ENCODE measurements around the gene GSTO2. TPM values are rescaled to one million over a fixed set of nuclear protein-coding genes. Genes with fewer than 3 reads are reported as not detected.

Gene GSTO2
- total and polyA plus RNA-seq, 2 of the 4 experiments (the other 2 are of a cell fraction): 1.4 to 2.3 TPM

DNA sequence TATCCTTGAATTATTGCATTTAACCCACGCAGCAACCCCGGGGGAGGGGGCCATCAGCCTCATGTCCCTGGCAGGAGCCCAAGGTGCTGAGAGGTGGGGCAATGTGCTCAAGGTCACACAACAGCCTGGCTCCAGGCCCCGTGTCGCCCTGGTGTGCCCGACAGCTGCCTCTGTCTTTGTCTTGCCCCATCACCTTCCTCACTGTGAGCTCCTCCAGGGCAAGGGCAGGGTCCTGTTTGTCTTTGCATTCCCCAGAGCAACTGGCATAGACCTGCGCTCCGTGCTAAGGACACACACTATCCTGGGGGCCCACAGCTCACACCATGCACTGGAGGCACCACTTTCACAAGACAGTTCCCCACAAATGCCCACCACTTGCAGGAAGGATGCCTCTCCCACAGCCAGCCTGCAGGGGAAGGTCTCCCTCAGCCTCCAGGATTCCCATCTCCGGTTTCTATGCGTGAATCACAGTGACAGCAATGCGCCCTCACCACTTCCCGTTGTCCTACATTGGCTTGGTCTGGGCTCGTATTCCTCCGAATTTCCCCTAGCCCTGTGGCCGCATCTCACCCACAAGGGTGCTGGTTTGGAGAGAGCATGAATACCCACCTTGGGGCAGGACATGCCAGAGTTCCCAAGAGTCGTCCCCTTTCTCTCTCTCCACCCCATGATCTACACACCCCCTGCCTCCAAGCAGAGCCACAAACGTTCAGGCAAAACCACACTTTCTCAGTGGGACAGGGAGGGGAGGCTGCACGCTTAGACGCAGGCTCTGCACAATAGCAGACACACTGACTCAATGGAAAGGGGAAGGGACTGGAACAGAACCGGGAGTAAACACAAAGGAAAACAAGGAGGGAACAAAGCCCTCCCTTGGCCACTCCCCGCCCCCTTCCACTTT lies 59.0 kb downstream of the GSTO2 start:
- Histone ChIP-seq H4K20me1 (ENCODE audit: insufficient read depth, low read length) (peaks cover 99% of the 10 kb centered on the region), H3K14ac (replicated peaks; ENCODE audit: low read depth, low read length) (peak overlapping the region; percentile 90), H3K27me3 (ENCODE audit: control insufficient read depth, insufficient read depth, low read length) (no peaks in the 10 kb centered on the region), H4K5ac (ENCODE audit: low read depth, low read length) (peak overlapping the region; percentile 25), H3K4me2 (ENCODE audit: low read depth, low read length) (peak overlapping the region; percentile 75), H2AFZ (replicated peaks; ENCODE audit: low read length, poor library complexity) (peak overlapping the region; percentile 81), H3K4me3 (ENCODE audit: insufficient read depth, low read depth, low read length) (peak overlapping the region; percentile 3; the same call in 1 of the 2 replicates), H3K18ac (ENCODE audit: low read depth, low read length) (peak overlapping the region; percentile 68), H2BK15ac (ENCODE audit: low read depth, low read length) (peak overlapping the region; percentile 40; the same call in 2 of the 3 replicates), H3K27ac (ENCODE audit: insufficient read depth, low read length) (peak overlapping the region; percentile 76), H2AK9ac (replicated peaks; ENCODE audit: low read depth, low read length, poor library complexity) (peak overlapping the region; percentile 95), H2BK120ac (ENCODE audit: low read depth, low read length) (peak overlapping the region; percentile 80), H3K9me3 (ENCODE audit: control insufficient read depth, insufficient read depth, low read length) (no peaks in the 10 kb centered on the region), H3K23ac (ENCODE audit: low read depth, low read length) (peak overlapping the region; percentile 92), H4K8ac (ENCODE audit: low read depth in 2 of 2, low read length in 2 of 2) (peak overlapping the region; percentile 11 to 89; a peak in 3 of 4 replicates), H3K9me1 (ENCODE audit: insufficient read depth, low read length) (peaks cover 65% of the 10 kb centered on the region), H2AK5ac (ENCODE audit: low read depth, low read length) (peak overlapping the region; percentile 81), H2BK20ac (ENCODE audit: low read depth, low read length) (peak overlapping the region; percentile 37), H3K4me1 (ENCODE audit: control insufficient read depth, insufficient read depth, low read length) (peaks cover 52% of the 10 kb centered on the region), H3K36me3 (ENCODE audit: control insufficient read depth, insufficient read depth, low read length) (no peaks in the 10 kb centered on the region; the same call in 1 of the 2 replicates), H4K91ac (ENCODE audit: insufficient read depth, low read depth, low read length) (peak overlapping the region; percentile 67), H3K79me1 (ENCODE audit: low read depth in 1 of 2, low read length in 2 of 2) (peaks cover 2 to 88% of the 10 kb centered on the region in 2 experiments; a peak in 2 of 4 replicates), H2BK5ac (ENCODE audit: low read depth, low read length, poor library complexity, severe bottlenecking) (peak overlapping the region; percentile 89), H3K4ac (ENCODE audit: low read depth, low read length) (peak overlapping the region; percentile 86), H3K9ac (ENCODE audit: low read depth, low read length) (peak overlapping the region; percentile 57), H3K56ac (ENCODE audit: extremely low read depth, insufficient read depth, low read length) (peak overlapping the region; percentile 57)
- intact Hi-C loops (cut with micrococcal nuclease) (loop anchor here (2.0 kb wide), 1 partner anchor 27 kb away; no protein-coding TSS in a partner anchor), dilution Hi-C loops (cut with HindIII; ENCODE audit: low sequenced_read_pairs, unreplicated experiment) (no loop called here), in situ Hi-C loops (cut with MboI; ENCODE audit: low sequenced_read_pairs) (no loop called here)
- DNase-seq (peak; percentile 89), ATAC-seq (ENCODE audit: low read depth) (peak; percentile 62)
- CTCF ChIA-PET: no interaction called here
- no TSS peak for BruUV-seq (replicated peaks)
- POLR2A ChIA-PET (ENCODE audit: unreplicated experiment): no interaction called here
- 23% methylated on average over 6 of the region's 20 CpGs; no CpG with 5 or more reads in 1 of the 2 experiments for WGBS, 2 experiments (ENCODE audit: extremely low coverage in 2 of 2, insufficient read length in 1 of 2)
- TF ChIP-seq, protein P1, sequence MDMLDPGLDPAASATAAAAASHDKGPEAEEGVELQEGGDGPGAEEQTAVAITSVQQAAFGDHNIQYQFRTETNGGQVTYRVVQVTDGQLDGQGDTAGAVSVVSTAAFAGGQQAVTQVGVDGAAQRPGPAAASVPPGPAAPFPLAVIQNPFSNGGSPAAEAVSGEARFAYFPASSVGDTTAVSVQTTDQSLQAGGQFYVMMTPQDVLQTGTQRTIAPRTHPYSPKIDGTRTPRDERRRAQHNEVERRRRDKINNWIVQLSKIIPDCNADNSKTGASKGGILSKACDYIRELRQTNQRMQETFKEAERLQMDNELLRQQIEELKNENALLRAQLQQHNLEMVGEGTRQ (IDR thresholded peaks at IDR 0.05; ENCODE audit: low read depth, low read length): no peak
- peak; percentile 88; the same call in 1 of the 2 replicates for TF ChIP-seq CHD1 (IDR thresholded peaks at IDR 0.05; ENCODE audit: low read depth, low read length)
- peak; percentile 39; the same call in 1 of the 2 replicates for TF ChIP-seq MXI1 (IDR thresholded peaks at IDR 0.05; ENCODE audit: borderline replicate concordance, low read depth, low read length)
- TF ChIP-seq, protein P2, sequence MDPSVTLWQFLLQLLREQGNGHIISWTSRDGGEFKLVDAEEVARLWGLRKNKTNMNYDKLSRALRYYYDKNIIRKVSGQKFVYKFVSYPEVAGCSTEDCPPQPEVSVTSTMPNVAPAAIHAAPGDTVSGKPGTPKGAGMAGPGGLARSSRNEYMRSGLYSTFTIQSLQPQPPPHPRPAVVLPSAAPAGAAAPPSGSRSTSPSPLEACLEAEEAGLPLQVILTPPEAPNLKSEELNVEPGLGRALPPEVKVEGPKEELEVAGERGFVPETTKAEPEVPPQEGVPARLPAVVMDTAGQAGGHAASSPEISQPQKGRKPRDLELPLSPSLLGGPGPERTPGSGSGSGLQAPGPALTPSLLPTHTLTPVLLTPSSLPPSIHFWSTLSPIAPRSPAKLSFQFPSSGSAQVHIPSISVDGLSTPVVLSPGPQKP (IDR thresholded peaks at IDR 0.05; ENCODE audit: borderline replicate concordance, low read depth, low read length): no peak
- no peak for TF ChIP-seq SMC3 (IDR thresholded peaks at IDR 0.05; ENCODE audit: low read depth, low read length)
- TF ChIP-seq, protein P3, sequence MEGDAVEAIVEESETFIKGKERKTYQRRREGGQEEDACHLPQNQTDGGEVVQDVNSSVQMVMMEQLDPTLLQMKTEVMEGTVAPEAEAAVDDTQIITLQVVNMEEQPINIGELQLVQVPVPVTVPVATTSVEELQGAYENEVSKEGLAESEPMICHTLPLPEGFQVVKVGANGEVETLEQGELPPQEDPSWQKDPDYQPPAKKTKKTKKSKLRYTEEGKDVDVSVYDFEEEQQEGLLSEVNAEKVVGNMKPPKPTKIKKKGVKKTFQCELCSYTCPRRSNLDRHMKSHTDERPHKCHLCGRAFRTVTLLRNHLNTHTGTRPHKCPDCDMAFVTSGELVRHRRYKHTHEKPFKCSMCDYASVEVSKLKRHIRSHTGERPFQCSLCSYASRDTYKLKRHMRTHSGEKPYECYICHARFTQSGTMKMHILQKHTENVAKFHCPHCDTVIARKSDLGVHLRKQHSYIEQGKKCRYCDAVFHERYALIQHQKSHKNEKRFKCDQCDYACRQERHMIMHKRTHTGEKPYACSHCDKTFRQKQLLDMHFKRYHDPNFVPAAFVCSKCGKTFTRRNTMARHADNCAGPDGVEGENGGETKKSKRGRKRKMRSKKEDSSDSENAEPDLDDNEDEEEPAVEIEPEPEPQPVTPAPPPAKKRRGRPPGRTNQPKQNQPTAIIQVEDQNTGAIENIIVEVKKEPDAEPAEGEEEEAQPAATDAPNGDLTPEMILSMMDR (conservative IDR thresholded peaks at IDR 0.05; ENCODE audit: low read depth, low read length): peak; percentile 33
- TF ChIP-seq MAZ (IDR thresholded peaks at IDR 0.05; ENCODE audit: borderline replicate concordance, low read depth, low read length): peak; percentile 9
- 0 out of 2 replicates have a peak, but pooled peaks have one; percentile 7 for TF ChIP-seq RFX5 (IDR thresholded peaks at IDR 0.05; ENCODE audit: low read depth, low read length)
- TF ChIP-seq MAFK (IDR thresholded peaks at IDR 0.05; ENCODE audit: low read depth, low read length): no peak
- peak; percentile 59 for TF ChIP-seq POLR2A (IDR thresholded peaks at IDR 0.05; ENCODE audit: low read depth, low read length)
- TF ChIP-seq RAD21 (IDR thresholded peaks at IDR 0.05; ENCODE audit: low read length): peak; percentile 18; the same call in 1 of the 2 replicates
- no peak for TF ChIP-seq CEBPB (IDR thresholded peaks at IDR 0.05; ENCODE audit: low read depth, low read length)
- peak; percentile 51; the same call in 1 of the 2 replicates for TF ChIP-seq FOS (IDR thresholded peaks at IDR 0.05; ENCODE audit: low read depth, low read length)

All from IMR-90 (cell line).